DMS53 (cell line): ENCODE results near the gene PIK3CB.
"Not testable (repeated sequence)": the region's sequence is repeated elsewhere in the genome, so short reads cannot be mapped to it uniquely, and the experiment has no call there.

Experiments used
- DNase-seq: peaks from one replicate; lab custom pipeline; 2025; lab: John Stamatoyannopoulos, UW

The PIK3CB gene

GRCh38 chr3:138747225-138747624 is 87.5 kb downstream of the PIK3CB start:
- DNase-seq: no peak

- DNase-seq: no peak
Observed at GRCh38 chr3:138740072-138740471, 94.7 kb downstream of the PIK3CB start.

GRCh38 chr3:138732456-138732855 is 102.3 kb downstream of the PIK3CB start:
- no peak for DNase-seq

- DNase-seq: no peak
Observed at GRCh38 chr3:138726946-138727730, 107.6 kb downstream of the PIK3CB start.

- not testable (repeated sequence) for DNase-seq
Observed at GRCh38 chr3:138726042-138726441, 108.7 kb downstream of the PIK3CB start.

- no peak for DNase-seq
Observed at GRCh38 chr3:138725116-138725515, 109.6 kb downstream of the PIK3CB start.

- DNase-seq: no peak
Observed at GRCh38 chr3:138724443-138724842, 110.3 kb downstream of the PIK3CB start.

- no peak for DNase-seq
Observed at GRCh38 chr3:138718849-138719248, 115.9 kb downstream of the PIK3CB start.

- DNase-seq: no peak
Observed at GRCh38 chr3:138717348-138717747, 117.4 kb downstream of the PIK3CB start.

- DNase-seq: no peak
Observed at GRCh38 chr3:138712086-138712485, 122.6 kb downstream of the PIK3CB start.

- no peak for DNase-seq
Observed at GRCh38 chr3:138705675-138706074, 129.1 kb downstream of the PIK3CB start.

GRCh38 chr3:138696666-138697370 is 137.9 kb downstream of the PIK3CB start:
- no peak for DNase-seq

- peak; percentile 45 for DNase-seq
Observed at GRCh38 chr3:138694287-138695007, 140.3 kb downstream of the PIK3CB start.

GRCh38 chr3:138692152-138692551 is 142.6 kb downstream of the PIK3CB start:
- no peak for DNase-seq

GRCh38 chr3:138691351-138691750 is 143.4 kb downstream of the PIK3CB start:
- no peak for DNase-seq

- no peak for DNase-seq
Observed at GRCh38 chr3:138690036-138690435, 144.7 kb downstream of the PIK3CB start.

GRCh38 chr3:138688871-138689299 is 145.8 kb downstream of the PIK3CB start:
- peak; percentile 81 for DNase-seq

GRCh38 chr3:138687236-138687635 is 147.5 kb downstream of the PIK3CB start:
- DNase-seq: peak; percentile 28

- DNase-seq: peak; percentile 72
Observed at GRCh38 chr3:138686771-138687221, 147.9 kb downstream of the PIK3CB start.

GRCh38 chr3:138684396-138684795 is 150.3 kb downstream of the PIK3CB start:
- no peak for DNase-seq

- no peak for DNase-seq
Observed at GRCh38 chr3:138682648-138683047, 152.1 kb downstream of the PIK3CB start.

- peak; percentile 60 for DNase-seq
Observed at GRCh38 chr3:138681463-138682220, 153.1 kb downstream of the PIK3CB start.
